Natural killer cell (primary cell): ENCODE measurements around the gene SMARCE1. TPM values are rescaled to one million over a fixed set of nuclear protein-coding genes. Genes with fewer than 3 reads are reported as not detected.

ENCODE experiments used
- ATAC-seq, 3 donors: fragments of 150-1000 bp in 2 of 3; fragments of 200-7000 bp in 1 of 3; cut with Tn5 transposase; 1 replicate in 1 of 3; 2 replicates in 2 of 3; pipeline ENCODE4 v1.10.0; 2021; ENCODE audit warnings: mild to moderate bottlenecking in 2 of 3, moderate library complexity in 2 of 3
- DNase-seq, 2 donors: peaks; one replicate each; pipeline versions ENCODE4 v3.0.0 to v3.0.0-alpha.2; 2013 to 2021; ENCODE audit warnings: mixed read lengths in 1 of 2
- H3K27ac ChIP-seq: one replicate; pipeline ENCODE4 v1.5.1; 2013; ENCODE audit warnings: mild to moderate bottlenecking, low read length
- H3K27me3 ChIP-seq: one replicate; pipeline ENCODE4 v1.6.1; 2013; ENCODE audit warnings: low read length; ENCODE audit not compliant: control insufficient read depth, insufficient read depth
- H3K36me3 ChIP-seq: one replicate; pipeline ENCODE4 v1.6.1; 2013; ENCODE audit warnings: low read length; ENCODE audit not compliant: control insufficient read depth, insufficient read depth
- H3K4me1 ChIP-seq: one replicate; pipeline ENCODE4 v1.6.1; 2013; ENCODE audit warnings: low read length; ENCODE audit not compliant: control insufficient read depth, insufficient read depth
- H3K4me3 ChIP-seq: one replicate; pipeline ENCODE4 v1.5.1; 2013; ENCODE audit warnings: low read length
- H3K9me3 ChIP-seq: one replicate; pipeline ENCODE4 v1.6.1; 2013; ENCODE audit warnings: low read length; ENCODE audit not compliant: control insufficient read depth, insufficient read depth
- H3K27ac Mint-ChIP-seq, 2 donors: one replicate each; pipeline ENCODE4 v1.8.0; 2022; ENCODE audit warnings: mild to moderate bottlenecking in 2 of 2, mixed read lengths in 2 of 2, moderate library complexity in 1 of 2
- H3K27me3 Mint-ChIP-seq, 2 donors: one replicate each; pipeline ENCODE4 v1.8.0; 2022; ENCODE audit warnings: low read depth in 2 of 2, mixed read lengths in 2 of 2
- H3K36me3 Mint-ChIP-seq: one replicate; pipeline ENCODE4 v1.8.0; 2022; ENCODE audit warnings: mixed read lengths
- H3K4me1 Mint-ChIP-seq, 2 donors: one replicate each; pipeline ENCODE4 v1.8.0; 2022; ENCODE audit warnings: mixed read lengths in 2 of 2
- H3K4me3 Mint-ChIP-seq: one replicate; pipeline ENCODE4 v1.8.0; 2022; ENCODE audit warnings: mild to moderate bottlenecking, moderate library complexity, mixed read lengths
- H3K9me3 Mint-ChIP-seq, 2 donors: one replicate each; pipeline ENCODE4 v1.8.0; 2022; ENCODE audit warnings: mixed read lengths in 2 of 2
- CTCF ChIP-seq: fragments of 200-600 bp; IDR thresholded peaks from one replicate; pipeline ENCODE4 v1.8.0; 2022; ENCODE audit warnings: antibody characterized with exemption
- WGBS: methylation state at CpG from one replicate; pipeline ENCODE4 v1.1.7; 2013; ENCODE audit warnings: missing lambda C conversion rate; ENCODE audit not compliant: insufficient coverage; 5-methylcytosine and 5-hydroxymethylcytosine counted together
- intact Hi-C: fragments of 100-400 bp; cut with micrococcal nuclease; formaldehyde crosslinking; loops from one replicate; pipeline ENCODE4 v1.14.2; 2022
- total RNA-seq, 4 donors: library from RNA; stranded (reverse); fragments of 120-200 nt in 1 of 4; gene quantifications; one replicate each; pipeline versions ENCODE4 v1.2.3 to v1.2.4, GENCODE V29; 2013 to 2022

Gene SMARCE1
- total RNA-seq, 3 donors from 2014 or later (not counting 1 experiment from before 2014, with no cell fraction given): 87.8 to 102 (median 101) TPM

- peaks cover 26% of the 10 kb centered on the region for H3K4me1 ChIP-seq
- Mint-ChIP-seq H3K27ac (no peak overlapping the region), H3K36me3 (peaks cover 24% of the 10 kb centered on the region), H3K4me3 (no peak overlapping the region), H3K27me3 (peaks cover 5 to 8% of the 10 kb centered on the region in 2 donors), H3K9me3 (peaks cover 10 to 12% of the 10 kb centered on the region in 2 donors), H3K4me1 (peaks cover 10 to 11% of the 10 kb centered on the region in 2 donors)
- H3K27ac ChIP-seq: no peak overlapping the region
- intact Hi-C loops: no loop called here
- no peaks in the 10 kb centered on the region for H3K27me3 ChIP-seq
- 82% methylated on average over 3 of the region's 5 CpGs for WGBS
- TF ChIP-seq CTCF: no peak
- H3K4me3 ChIP-seq: no peak overlapping the region
- DNase-seq: peak in 1 of 2 donors; percentile 74
- peak; percentile 21 to 51 (median 31) for ATAC-seq
- H3K9me3 ChIP-seq: no peaks in the 10 kb centered on the region
- no peaks in the 10 kb centered on the region for H3K36me3 ChIP-seq
Measured at GRCh38 chr17:40577611-40578065, 70.0 kb downstream of the SMARCE1 start.

- Mint-ChIP-seq H3K4me3 (no peak overlapping the region), H3K27me3 (peaks cover 12 to 17% of the 10 kb centered on the region in 2 donors), H3K36me3 (peaks cover 33% of the 10 kb centered on the region), H3K9me3 (peaks cover 11 to 12% of the 10 kb centered on the region in 2 donors), H3K4me1 (no peaks in the 10 kb centered on the region), H3K27ac (no peak overlapping the region)
- DNase-seq (peak in 1 of 2 donors; percentile 51), ATAC-seq (no peak)
- Histone ChIP-seq H3K27me3 (no peaks in the 10 kb centered on the region), H3K9me3 (no peaks in the 10 kb centered on the region), H3K4me3 (no peak overlapping the region), H3K4me1 (peaks cover 12% of the 10 kb centered on the region), H3K36me3 (no peaks in the 10 kb centered on the region), H3K27ac (no peak overlapping the region)
- intact Hi-C loops: no loop called here
- no peak for TF ChIP-seq CTCF
- 45% methylated on average over 5 of the region's 5 CpGs for WGBS
Measured at GRCh38 chr17:40576113-40576740, 71.4 kb downstream of the SMARCE1 start.

Other genes with a start within 250 kb of the SMARCE1 start
- 1 to 10 TPM; 2.0 to 6.4 (median 4.6) TPM for gene TOP2A, start 229.9 kb downstream of the SMARCE1 start, total RNA-seq
- gene IGFBP4, start 204.4 kb downstream of the SMARCE1 start, total RNA-seq: 1 to 10 TPM; 2.1 to 8.1 (median 2.8) TPM
- gene TNS4, start 146.2 kb downstream of the SMARCE1 start, total RNA-seq: 1 to 10 TPM in 1 of 3 donors, under 1 TPM in 2; 0.65 to 1.8 (median 0.94) TPM
- 1 to 10 TPM; 3.2 to 8.0 (median 6.6) TPM for gene CCR7, start 82.3 kb downstream of the SMARCE1 start, total RNA-seq
- not detected for gene KRT222, start 17.4 kb upstream of the SMARCE1 start, total RNA-seq
- gene KRT24, start 55.9 kb upstream of the SMARCE1 start, total RNA-seq: not detected
- not detected for gene KRT25, start 107.5 kb upstream of the SMARCE1 start, total RNA-seq
- not detected for gene KRT26, start 124.4 kb upstream of the SMARCE1 start, total RNA-seq
- gene KRT27, start 134.7 kb upstream of the SMARCE1 start, total RNA-seq: not detected
- not detected for gene KRT28, start 152.1 kb upstream of the SMARCE1 start, total RNA-seq
- gene KRT10, start 174.8 kb upstream of the SMARCE1 start, total RNA-seq: 10 to 100 TPM; 23.6 to 35.9 (median 25.5) TPM
- not detected for gene KRT12, start 219.4 kb upstream of the SMARCE1 start, total RNA-seq
- not detected for gene KRT20, start 237.4 kb upstream of the SMARCE1 start, total RNA-seq